Frontal cortex (tissue), 4 donors: ENCODE results near the gene ZNF385B. TPM values are rescaled to one million over a fixed set of nuclear protein-coding genes. Genes with fewer than 3 reads are reported as not detected.
A peak's percentile ranks its signal among the peaks of the same experiment; 100 is the strongest.

ENCODE experiments used
- DNase-seq, 2 donors: peaks; one replicate each; pipeline ENCODE4 v3.0.0; 2012; ENCODE audit warnings: low spot score in 2 of 2
- FAIRE-seq: peaks from 2 replicates; lab custom pipeline; 2012; peaks lifted over from hg19 to GRCh38; lab: Jason Lieb, UNC
- total RNA-seq: library from RNA; depleted of rRNA; stranded (reverse); fragments of >200 nt; gene quantifications from one replicate; pipeline ENCODE4 v1.2.3, GENCODE V29; 2014
- donor health status: control.
- donor health status: control.
- donor health status: control.

The ZNF385B gene
- total RNA-seq, 1 donor from 2014 or later, result 7.7 TPM

GRCh38 chr2:179765666-179766065, 95.7 kb downstream of the ZNF385B start:
- DNase-seq (no peak), FAIRE-seq (no peak)

GRCh38 chr2:179764710-179765109, 96.7 kb downstream of the ZNF385B start:
- DNase-seq, result no peak
- no peak for FAIRE-seq

- DNase-seq (no peak), FAIRE-seq (no peak)
Observed at GRCh38 chr2:179758636-179759035, 102.8 kb downstream of the ZNF385B start.

GRCh38 chr2:179751163-179751809, 110.1 kb downstream of the ZNF385B start:
- DNase-seq, result peak in 1 of 2 donors; percentile 18
- peak; percentile 96 for FAIRE-seq

- DNase-seq (no peak), FAIRE-seq (no peak)
Observed at GRCh38 chr2:179749210-179749609, 112.2 kb downstream of the ZNF385B start.

GRCh38 chr2:179746981-179747380, 114.4 kb downstream of the ZNF385B start:
- no peak for DNase-seq
- no peak for FAIRE-seq

GRCh38 chr2:179745635-179746256, 115.7 kb downstream of the ZNF385B start:
- DNase-seq (no peak), FAIRE-seq (no peak)

GRCh38 chr2:179744401-179744800, 117.0 kb downstream of the ZNF385B start:
- FAIRE-seq (no peak), DNase-seq (no peak)

GRCh38 chr2:179741317-179741716, 120.1 kb downstream of the ZNF385B start:
- no peak for FAIRE-seq
- DNase-seq, result no peak

- DNase-seq, result no peak
- no peak for FAIRE-seq
Observed at GRCh38 chr2:179729966-179730365, 131.4 kb downstream of the ZNF385B start.

- FAIRE-seq (no peak), DNase-seq (no peak)
Observed at GRCh38 chr2:179726461-179727180, 134.8 kb downstream of the ZNF385B start.

GRCh38 chr2:179724403-179724802, 137.0 kb downstream of the ZNF385B start:
- DNase-seq (no peak), FAIRE-seq (no peak)

- FAIRE-seq (no peak), DNase-seq (no peak)
Observed at GRCh38 chr2:179720173-179720772, 141.1 kb downstream of the ZNF385B start.

- FAIRE-seq, result no peak
- no peak for DNase-seq
Observed at GRCh38 chr2:179715871-179716270, 145.5 kb downstream of the ZNF385B start.

- no peak for FAIRE-seq
Observed at GRCh38 chr2:179715196-179715595, 146.2 kb downstream of the ZNF385B start.

GRCh38 chr2:179712825-179713224, 148.6 kb downstream of the ZNF385B start:
- DNase-seq, result no peak

More at GRCh38 chr2:179715196-179715595, 146.2 kb downstream of the ZNF385B start:
- no peak for DNase-seq

GRCh38 chr2:179711375-179711774, 150.0 kb downstream of the ZNF385B start:
- DNase-seq, result no peak
- FAIRE-seq, result no peak

More at GRCh38 chr2:179712825-179713224, 148.6 kb downstream of the ZNF385B start:
- FAIRE-seq, result no peak

- no peak for DNase-seq
- no peak for FAIRE-seq
Observed at GRCh38 chr2:179703702-179704101, 157.7 kb downstream of the ZNF385B start.

- FAIRE-seq (no peak), DNase-seq (no peak)
Observed at GRCh38 chr2:179702912-179703311, 158.5 kb downstream of the ZNF385B start.

GRCh38 chr2:179701524-179702110, 159.8 kb downstream of the ZNF385B start:
- no peak for FAIRE-seq
- no peak for DNase-seq
